ENCODE measurements around the gene LSS.
"Not testable (repeated sequence)": the region's sequence is repeated elsewhere in the genome, so short reads cannot be mapped to it uniquely, and the experiment has no call there.

The LSS gene

GRCh38 chr21:46245213-46245915 is 16.8 kb upstream of the LSS start:
- DNase-seq (ENCODE audit: low spot score) = no peak

- no peak for DNase-seq (ENCODE audit: low spot score)
Measured at GRCh38 chr21:46244602-46245001, 16.0 kb upstream of the LSS start.

- DNase-seq (ENCODE audit: low spot score) = no peak
Measured at GRCh38 chr21:46243960-46244361, 15.4 kb upstream of the LSS start.

- DNase-seq (ENCODE audit: low spot score) = no peak
Measured at GRCh38 chr21:46243325-46243724, 14.8 kb upstream of the LSS start.

- not testable (repeated sequence) for DNase-seq (ENCODE audit: low spot score)
Measured at GRCh38 chr21:46241577-46241976, 13.0 kb upstream of the LSS start.

GRCh38 chr21:46239817-46240325 is 11.3 kb upstream of the LSS start:
- DNase-seq (ENCODE audit: low spot score) = no peak

GRCh38 chr21:46237474-46237873 is 8.9 kb upstream of the LSS start:
- DNase-seq (ENCODE audit: low spot score) = no peak

GRCh38 chr21:46234436-46234950 is 5.9 kb upstream of the LSS start:
- no peak for DNase-seq (ENCODE audit: low spot score)

GRCh38 chr21:46229923-46230260 is 1.3 kb upstream of the LSS start:
- no peak for DNase-seq (ENCODE audit: low spot score)

GRCh38 chr21:46229133-46229922 is 754 bp upstream of the LSS start:
- DNase-seq (ENCODE audit: low spot score) = peak; percentile 93

GRCh38 chr21:46227811-46228344 is 696 bp downstream of the LSS start:
- no peak for DNase-seq (ENCODE audit: low spot score)

- DNase-seq (ENCODE audit: low spot score) = peak; percentile 49
Measured at GRCh38 chr21:46226920-46227599, 1.5 kb downstream of the LSS start.

GRCh38 chr21:46226146-46226545 is 2.4 kb downstream of the LSS start:
- DNase-seq (ENCODE audit: low spot score) = peak; percentile 32

- DNase-seq (ENCODE audit: low spot score) = not testable (repeated sequence)
Measured at GRCh38 chr21:46223661-46224060, 4.9 kb downstream of the LSS start.

- no peak for DNase-seq (ENCODE audit: low spot score)
Measured at GRCh38 chr21:46223217-46223616, 5.4 kb downstream of the LSS start.

GRCh38 chr21:46222436-46223116 is 6.0 kb downstream of the LSS start:
- DNase-seq (ENCODE audit: low spot score) = peak; percentile 21

- no peak for DNase-seq (ENCODE audit: low spot score)
Measured at GRCh38 chr21:46221664-46222435, 6.7 kb downstream of the LSS start.

GRCh38 chr21:46220847-46221246 is 7.7 kb downstream of the LSS start:
- peak; percentile 29 for DNase-seq (ENCODE audit: low spot score)

GRCh38 chr21:46220275-46220810 is 8.2 kb downstream of the LSS start:
- no peak for DNase-seq (ENCODE audit: low spot score)

- peak; percentile 27 for DNase-seq (ENCODE audit: low spot score)
Measured at GRCh38 chr21:46219591-46220239, 8.9 kb downstream of the LSS start.
